K562 (cell line): ENCODE measurements around the gene NALCN. TPM values are rescaled to one million over a fixed set of nuclear protein-coding genes. Genes with fewer than 3 reads are reported as not detected.

Experiments
- ATAC-seq: fragments of 200-7000 bp; cut with Tn5 transposase; 3 replicates; pipeline ENCODE4 v1.9.1; 2020; ENCODE audit warnings: moderate library complexity
- BruUV-seq: library from RNA; stranded (reverse); fragments of 400-500 nt; replicated peaks from 2 replicates; lab custom pipeline; 2021; lab: Mats Ljungman, UMichigan
- CTCF ChIA-PET: fragments of 300-600 bp; formaldehyde crosslinking; extraction: SDS; loops from one replicate; lab custom pipeline; 2021; ENCODE audit warnings: low intra/inter-chr PET ratio; lab: Yijun Ruan, JAX
- POLR2A ChIA-PET: fragments of 300-600, 350-650 bp; sonication (Branson Sonifier 250); formaldehyde crosslinking; extraction: SDS; loops from one replicate; lab custom pipeline; 2021; ENCODE audit warnings: antibody characterized with exemption, inconsistent platforms; lab: Yijun Ruan, JAX
- DNase-seq, 4 experiments: peaks; one replicate each; pipeline versions ENCODE4 v3.0.0 to v3.0.0-alpha.2; 2011 to 2018; ENCODE audit warnings: low spot score in 3 of 4, mixed read lengths in 3 of 4; ENCODE audit errors: extremely low read depth in 1 of 4
- FAIRE-seq: peaks from 2 replicates; lab custom pipeline; 2011; peaks lifted over from hg19 to GRCh38; lab: Jason Lieb, UNC
- H2AFZ ChIP-seq: 2 replicates; pipeline ENCODE4 v1.6.0; 2011; ENCODE audit warnings: low read depth, low read length, control low read depth, inconsistent platforms
- H3K27ac ChIP-seq: fragments of 200-600 bp; 3 replicates; pipeline ENCODE4 v1.8.0; 2011; ENCODE audit warnings: low read depth, mild to moderate bottlenecking, control low read depth, inconsistent platforms, low read length, moderate library complexity, mixed read lengths; ENCODE audit errors: extremely low read depth
- H3K27me3 ChIP-seq, 2 experiments: fragments of 300-600 bp in 1 of 2; 2 replicates in 1 of 2; 3 replicates in 1 of 2; pipeline versions ENCODE4 v1.6.0 to v1.8.0; 2011; ENCODE audit warnings: inconsistent platforms in 2 of 2, low read length in 2 of 2, mild to moderate bottlenecking in 1 of 2, mixed read lengths in 1 of 2, moderate library complexity in 1 of 2; ENCODE audit not compliant: control insufficient read depth in 2 of 2, insufficient read depth in 2 of 2
- H3K36me3 ChIP-seq: fragments of 300-600 bp; 3 replicates; pipeline ENCODE4 v1.8.0; 2011; ENCODE audit warnings: mild to moderate bottlenecking, low read length, inconsistent platforms; ENCODE audit not compliant: control insufficient read depth, insufficient read depth
- H3K4me1 ChIP-seq, 2 experiments: fragments of 200-600 bp in 1 of 2; replicated peaks in 1 of 2; 2 replicates in 1 of 2; 3 replicates in 1 of 2; pipeline versions ENCODE4 v1.5.1 to v1.8.0; 2011; ENCODE audit warnings: inconsistent platforms in 2 of 2, low read length in 2 of 2, mild to moderate bottlenecking in 1 of 2, mixed read lengths in 1 of 2, moderate library complexity in 1 of 2; ENCODE audit not compliant: control insufficient read depth in 2 of 2, insufficient read depth in 2 of 2
- H3K4me2 ChIP-seq: 2 replicates; pipeline ENCODE4 v1.6.1; 2011; ENCODE audit warnings: low read length, control low read depth, inconsistent platforms, mixed read lengths; ENCODE audit not compliant: insufficient read depth
- H3K4me3 ChIP-seq: fragments of 200-600 bp; sonication (generic), shearing (Covaris generic); 2 replicates; pipeline ENCODE4 v1.5.1; 2016; ENCODE audit warnings: control low read depth, inconsistent platforms
- H3K79me2 ChIP-seq: fragments of 200-600 bp; 3 replicates; pipeline ENCODE4 v1.8.0; 2011; ENCODE audit warnings: low read length, inconsistent platforms; ENCODE audit not compliant: control insufficient read depth, insufficient read depth
- H3K9ac ChIP-seq, 2 experiments: 2 replicates each; pipeline versions ENCODE4 v1.6.0 to v1.6.1; 2011; ENCODE audit warnings: low read depth in 2 of 2, low read length in 2 of 2, control low read depth in 1 of 2, inconsistent platforms in 1 of 2, mild to moderate bottlenecking in 1 of 2, mixed read lengths in 1 of 2; ENCODE audit not compliant: insufficient read depth in 1 of 2
- H3K9me1 ChIP-seq: one replicate; pipeline ENCODE4 v1.6.0; 2011; ENCODE audit warnings: inconsistent platforms, mild to moderate bottlenecking, low read length, moderate library complexity; ENCODE audit not compliant: control insufficient read depth, insufficient read depth
- H3K9me3 ChIP-seq: replicated peaks from 2 replicates; pipeline ENCODE4 v1.5.1; 2011; ENCODE audit warnings: low read depth, low read length, inconsistent platforms; ENCODE audit not compliant: control insufficient read depth, insufficient read depth
- H4K20me1 ChIP-seq: replicated peaks from 2 replicates; pipeline ENCODE4 v1.6.1; 2011; ENCODE audit warnings: low read length, inconsistent platforms, mixed read lengths; ENCODE audit not compliant: control insufficient read depth, insufficient read depth
- BRD9 ChIP-seq: fragments of 450-650 bp; IDR thresholded peaks from 2 replicates; pipeline ENCODE4 v1.6.1; 2018; ENCODE audit warnings: low read depth; ENCODE audit not compliant: partially characterized antibody
- CHD4 ChIP-seq: fragments of 200-600 bp; sonication (generic); IDR thresholded peaks from 3 replicates; pipeline ENCODE4 v1.6.1; 2012; ENCODE audit warnings: low read depth, mild to moderate bottlenecking, mixed read lengths, low read length, inconsistent platforms; ENCODE audit not compliant: insufficient read depth, insufficient replicate concordance, poor library complexity, severe bottlenecking
- E4F1 ChIP-seq: fragments of 250-450 bp; sonication (Bioruptor Pico); IDR thresholded peaks from 2 replicates; pipeline ENCODE4 v1.5.0; 2021; ENCODE audit warnings: mild to moderate bottlenecking, borderline replicate concordance
- FOS ChIP-seq: IDR thresholded peaks from 3 replicates; pipeline ENCODE4 v1.6.1; 2011; ENCODE audit not compliant: insufficient read length; ENCODE audit errors: extremely low read depth
- GABPA ChIP-seq: fragments of 200-800 bp; sonication (Bioruptor generic); conservative IDR thresholded peaks from 2 replicates; pipeline ENCODE4 v1.6.1; 2016; ENCODE audit warnings: low read depth, missing genetic modification characterization, missing compliant biosample characterization
- HNRNPLL ChIP-seq: fragments of 200-400 bp; formaldehyde crosslinking; IDR thresholded peaks from 2 replicates; pipeline ENCODE4 v1.6.1; 2017; ENCODE audit warnings: low read length, low read depth, mild to moderate bottlenecking; ENCODE audit not compliant: poor library complexity, severe bottlenecking
- MECOM ChIP-seq: fragments of 250-450 bp; sonication (Bioruptor Pico); IDR thresholded peaks from 2 replicates; pipeline ENCODE4 v1.8.0; 2022; ENCODE audit warnings: inconsistent platforms
- MTA2 ChIP-seq: fragments of 450-650 bp; IDR thresholded peaks from 2 replicates; pipeline ENCODE4 v1.6.1; 2016; ENCODE audit warnings: low read depth
- MTF1 ChIP-seq: fragments of 250-450 bp; sonication (Bioruptor Pico); IDR thresholded peaks from 2 replicates; pipeline ENCODE4 v1.9.0; 2021; ENCODE audit warnings: moderate library complexity, mild to moderate bottlenecking, inconsistent platforms, borderline replicate concordance
- RBM15 ChIP-seq: fragments of 200-400 bp; formaldehyde crosslinking; IDR thresholded peaks from 2 replicates; pipeline ENCODE4 v1.6.1; 2018; ENCODE audit warnings: mild to moderate bottlenecking, low read length, moderate library complexity; ENCODE audit not compliant: insufficient read depth
- RBM39 ChIP-seq: fragments of 200-400 bp; formaldehyde crosslinking; optimal IDR thresholded peaks from 2 replicates; pipeline ENCODE3; 2018; ENCODE audit warnings: low read depth, low read length
- TAF9B ChIP-seq: fragments of 450-650 bp; IDR thresholded peaks from 2 replicates; pipeline ENCODE4 v1.6.1; 2018; ENCODE audit warnings: mild to moderate bottlenecking; ENCODE audit not compliant: partially characterized antibody
- ZBTB33 ChIP-seq: sonication (generic); formaldehyde crosslinking; IDR thresholded peaks from 2 replicates; pipeline ENCODE4 v1.8.1; 2023; ENCODE audit warnings: mild to moderate bottlenecking, missing genetic modification reagents
- ZNF175 ChIP-seq: fragments of 200-800 bp; sonication (Bioruptor generic); IDR thresholded peaks from 2 replicates; pipeline ENCODE4 v1.6.1; 2016; ENCODE audit warnings: low read depth, mild to moderate bottlenecking, missing genetic modification characterization, missing compliant biosample characterization
- ZNF239 ChIP-seq: fragments of 250-450 bp; sonication (Bioruptor Pico); IDR thresholded peaks from 2 replicates; pipeline ENCODE4 v1.4.0; 2020; ENCODE audit warnings: mild to moderate bottlenecking
- ZNF76 ChIP-seq: fragments of 250-450 bp; sonication (Bioruptor Pico); IDR thresholded peaks from 2 replicates; pipeline ENCODE4 v1.4.0; 2020; ENCODE audit warnings: mild to moderate bottlenecking, moderate library complexity, borderline replicate concordance
- ZNF778 ChIP-seq: fragments of 450-650 bp; formaldehyde crosslinking; IDR thresholded peaks from 2 replicates; pipeline ENCODE4 v1.4.0; 2020; ENCODE audit warnings: mild to moderate bottlenecking, moderate library complexity
- WGBS: fragments of 100-300 bp; shearing (Covaris generic); methylation state at CpG from one replicate; pipeline ENCODE4 v1.1.6; 2016; ENCODE audit warnings: low coverage, mixed read lengths; ENCODE audit not compliant: insufficient coverage; ENCODE audit errors: missing lambda C conversion rate; 5-methylcytosine and 5-hydroxymethylcytosine counted together
- in situ Hi-C: fragments of 300-500 bp; cut with MboI; formaldehyde crosslinking; loops from 4 replicates; pipeline ENCODE4 v1.15.0; 2018; ENCODE audit warnings: inconsistent platforms, mixed read lengths
- intact Hi-C: fragments of 100-400 bp; cut with micrococcal nuclease; formaldehyde crosslinking; loops from 2 replicates; pipeline ENCODE4 v1.14.2; 2022
- polyA plus RNA-seq, 8 experiments: library from polyadenylated mRNA; depleted of rRNA in 4 of 8; stranded (reverse) in 5 of 8; unstranded in 3 of 8; fragments of >200 nt; fragmentation: Nextera tagmentation in 2 of 8; fragmentation: Illumina TruSeq in 1 of 8; extraction: Ambion mirVana in 2 of 8; extraction: Trizol in 1 of 8; gene quantifications; 2 replicates each; pipeline versions ENCODE4 v1.2.1 to v1.2.3, GENCODE V29; 2011 to 2014; ENCODE audit warnings: inconsistent platforms in 1 of 8, missing spikeins in 1 of 8
- total RNA-seq, 7 experiments: library from RNA; depleted of rRNA in 6 of 7; stranded (reverse); fragments of >200 nt in 6 of 7; fragmentation: Illumina TruSeq in 2 of 7; extraction: Trizol in 2 of 7; gene quantifications; 2 replicates each; pipeline versions ENCODE4 v1.2.1 to v1.2.3, GENCODE V29; 2011 to 2021; ENCODE audit warnings: low replicate concordance in 1 of 7

NALCN gene
- total and polyA plus RNA-seq, 9 of the 15 experiments (the other 6 are each of a cell fraction or from before 2014, with no cell fraction given) = not detected

GRCh38 chr13:101425156-101425471, 8.8 kb upstream of the NALCN start:
- ATAC-seq (no peak), FAIRE-seq (no peak), DNase-seq (no peak)
- no peak overlapping the region for H3K27ac ChIP-seq
- H3K4me3 ChIP-seq = no peak overlapping the region
- no peak overlapping the region for H3K9ac ChIP-seq
- POLR2A ChIA-PET = no interaction called here
- in situ Hi-C loops (no loop called here), intact Hi-C loops (no loop called here)
- no peaks in the 10 kb centered on the region for H3K27me3 ChIP-seq
- H3K79me2 ChIP-seq = no peaks in the 10 kb centered on the region
- no TSS peak for BruUV-seq
- no peaks in the 10 kb centered on the region for H3K36me3 ChIP-seq
- no peaks in the 10 kb centered on the region for H3K4me1 ChIP-seq
- CTCF ChIA-PET = no interaction called here
- no peaks in the 10 kb centered on the region for H4K20me1 ChIP-seq
- H3K9me1 ChIP-seq = no peaks in the 10 kb centered on the region
- no peak overlapping the region for H2AFZ ChIP-seq
- H3K4me2 ChIP-seq = no peak overlapping the region
- TF ChIP-seq GABPA (tag) (no peak), MTA2 (no peak), MECOM (CRISPR knock-in tag) (no peak), CHD4 (no peak), ZBTB33 (CRISPR knock-in tag) (no peak), ZNF175 (CRISPR knock-in tag) (no peak), TAF9B (no peak), HNRNPLL (no peak), RBM15 (no peak), ZNF778 (CRISPR knock-in tag) (no peak), ZNF76 (CRISPR knock-in tag) (no peak), BRD9 (no peak), MTF1 (no peak), ZNF239 (CRISPR knock-in tag) (no peak), RBM39 (no peak), FOS (no peak), E4F1 (CRISPR knock-in tag) (no peak)
- TF ChIP-seq, all 486 proteins: peak for 0
- no peaks in the 10 kb centered on the region for H3K9me3 ChIP-seq
- 0% methylated on average over 3 of the region's 3 CpGs for WGBS
